Neuron (in vitro differentiated cells): ENCODE measurements around the gene ALK.

Experiments used
- H2AFZ ChIP-seq: one replicate; pipeline ENCODE4 v1.6.1; 2013; ENCODE audit warnings: low read depth, mild to moderate bottlenecking, inconsistent platforms, low read length, moderate library complexity
- H3K27me3 ChIP-seq: one replicate; pipeline ENCODE4 v1.6.1; 2013; ENCODE audit warnings: low read length; ENCODE audit not compliant: insufficient read depth
- H3K36me3 ChIP-seq: one replicate; pipeline ENCODE4 v1.6.1; 2013; ENCODE audit warnings: low read length; ENCODE audit not compliant: insufficient read depth
- H3K4me1 ChIP-seq: one replicate; pipeline ENCODE4 v1.6.1; 2013; ENCODE audit warnings: low read length; ENCODE audit not compliant: insufficient read depth
- H3K4me3 ChIP-seq: 2 replicates; pipeline ENCODE4 v1.5.1; 2013; ENCODE audit warnings: mild to moderate bottlenecking, low read length, moderate library complexity
- H3K9me3 ChIP-seq: one replicate; pipeline ENCODE4 v1.6.1; 2013; ENCODE audit warnings: low read length

The ALK gene

GRCh38 chr2:29586919-29587318, 334.5 kb downstream of the ALK start:
- H2AFZ ChIP-seq, result no peak overlapping the region
- H3K27me3 ChIP-seq, result no peaks in the 10 kb centered on the region
- no peaks in the 10 kb centered on the region for H3K4me1 ChIP-seq
- H3K9me3 ChIP-seq, result no peaks in the 10 kb centered on the region
- no peak overlapping the region for H3K4me3 ChIP-seq
- H3K36me3 ChIP-seq, result no peaks in the 10 kb centered on the region

- Histone ChIP-seq H3K4me3 (no peak overlapping the region), H3K4me1 (no peaks in the 10 kb centered on the region), H3K27me3 (no peaks in the 10 kb centered on the region), H2AFZ (no peak overlapping the region), H3K36me3 (no peaks in the 10 kb centered on the region), H3K9me3 (no peaks in the 10 kb centered on the region)
These were observed 337.7 kb downstream of the ALK start for GRCh38 chr2:29583548-29584156.

GRCh38 chr2:29583104-29583503, 338.3 kb downstream of the ALK start:
- H3K27me3 ChIP-seq, result no peaks in the 10 kb centered on the region
- no peak overlapping the region for H3K4me3 ChIP-seq
- no peaks in the 10 kb centered on the region for H3K4me1 ChIP-seq
- no peak overlapping the region for H2AFZ ChIP-seq
- no peaks in the 10 kb centered on the region for H3K36me3 ChIP-seq
- H3K9me3 ChIP-seq, result no peaks in the 10 kb centered on the region

- Histone ChIP-seq H3K4me1 (no peaks in the 10 kb centered on the region), H3K27me3 (no peaks in the 10 kb centered on the region), H3K36me3 (no peaks in the 10 kb centered on the region), H2AFZ (no peak overlapping the region), H3K4me3 (no peak overlapping the region), H3K9me3 (no peaks in the 10 kb centered on the region)
These were observed 339.3 kb downstream of the ALK start for GRCh38 chr2:29582062-29582461.

GRCh38 chr2:29580223-29580622, 341.2 kb downstream of the ALK start:
- H3K27me3 ChIP-seq, result no peaks in the 10 kb centered on the region
- H3K36me3 ChIP-seq, result no peaks in the 10 kb centered on the region
- no peak overlapping the region for H2AFZ ChIP-seq
- no peaks in the 10 kb centered on the region for H3K9me3 ChIP-seq
- no peak overlapping the region for H3K4me3 ChIP-seq
- H3K4me1 ChIP-seq, result no peaks in the 10 kb centered on the region

GRCh38 chr2:29579495-29580169, 341.8 kb downstream of the ALK start:
- H3K4me3 ChIP-seq, result no peak overlapping the region
- no peak overlapping the region for H2AFZ ChIP-seq
- H3K27me3 ChIP-seq, result no peaks in the 10 kb centered on the region
- H3K9me3 ChIP-seq, result no peaks in the 10 kb centered on the region
- H3K36me3 ChIP-seq, result no peaks in the 10 kb centered on the region
- H3K4me1 ChIP-seq, result no peaks in the 10 kb centered on the region

- Histone ChIP-seq H3K4me3 (no peak overlapping the region), H2AFZ (no peak overlapping the region), H3K4me1 (no peaks in the 10 kb centered on the region), H3K9me3 (no peaks in the 10 kb centered on the region), H3K36me3 (no peaks in the 10 kb centered on the region), H3K27me3 (no peaks in the 10 kb centered on the region)
These were observed 343.2 kb downstream of the ALK start for GRCh38 chr2:29578084-29578598.

GRCh38 chr2:29576231-29576630, 345.2 kb downstream of the ALK start:
- no peak overlapping the region for H3K4me3 ChIP-seq
- H3K4me1 ChIP-seq, result peaks cover 2% of the 10 kb centered on the region
- H2AFZ ChIP-seq, result no peak overlapping the region
- H3K9me3 ChIP-seq, result no peaks in the 10 kb centered on the region
- H3K36me3 ChIP-seq, result no peaks in the 10 kb centered on the region
- H3K27me3 ChIP-seq, result no peaks in the 10 kb centered on the region

GRCh38 chr2:29575370-29575890, 346.0 kb downstream of the ALK start:
- Histone ChIP-seq H3K27me3 (no peaks in the 10 kb centered on the region), H3K4me3 (no peak overlapping the region), H3K4me1 (peaks cover 2% of the 10 kb centered on the region), H3K36me3 (no peaks in the 10 kb centered on the region), H3K9me3 (no peaks in the 10 kb centered on the region), H2AFZ (no peak overlapping the region)

- no peak overlapping the region for H2AFZ ChIP-seq
- no peaks in the 10 kb centered on the region for H3K27me3 ChIP-seq
These were observed 347.8 kb downstream of the ALK start for GRCh38 chr2:29573612-29574011.

GRCh38 chr2:29573147-29573546, 348.2 kb downstream of the ALK start:
- Histone ChIP-seq H3K4me3 (no peak overlapping the region), H3K27me3 (no peaks in the 10 kb centered on the region)

More at GRCh38 chr2:29573612-29574011, 347.8 kb downstream of the ALK start:
- no peaks in the 10 kb centered on the region for H3K36me3 ChIP-seq
- no peak overlapping the region for H3K4me3 ChIP-seq
- peaks cover 3% of the 10 kb centered on the region for H3K4me1 ChIP-seq
- no peaks in the 10 kb centered on the region for H3K9me3 ChIP-seq

GRCh38 chr2:29570539-29570938, 350.8 kb downstream of the ALK start:
- Histone ChIP-seq H3K36me3 (no peaks in the 10 kb centered on the region), H2AFZ (no peak overlapping the region), H3K4me3 (no peak overlapping the region), H3K27me3 (no peaks in the 10 kb centered on the region), H3K9me3 (no peaks in the 10 kb centered on the region), H3K4me1 (peaks cover 10% of the 10 kb centered on the region)

More at GRCh38 chr2:29573147-29573546, 348.2 kb downstream of the ALK start:
- Histone ChIP-seq H3K9me3 (no peaks in the 10 kb centered on the region), H2AFZ (no peak overlapping the region), H3K4me1 (peaks cover 7% of the 10 kb centered on the region), H3K36me3 (no peaks in the 10 kb centered on the region)

- Histone ChIP-seq H2AFZ (no peak overlapping the region), H3K4me3 (no peak overlapping the region), H3K9me3 (no peaks in the 10 kb centered on the region), H3K27me3 (no peaks in the 10 kb centered on the region), H3K36me3 (no peaks in the 10 kb centered on the region), H3K4me1 (peaks cover 10% of the 10 kb centered on the region)
These were observed 353.4 kb downstream of the ALK start for GRCh38 chr2:29567906-29568520.
